CD14-positive monocyte (primary cell): ENCODE results near the gene SH3RF3. TPM values are rescaled to one million over a fixed set of nuclear protein-coding genes. Genes with fewer than 3 reads are reported as not detected.

Source experiments
- DNase-seq, 3 donors: peaks; one replicate each; pipeline ENCODE4 v3.0.0-alpha.2; 2011 to 2022
- H2AFZ ChIP-seq: 2 replicates; pipeline ENCODE4 v1.6.0; 2012; ENCODE audit warnings: mild to moderate bottlenecking, low read depth, low read length, inconsistent platforms; ENCODE audit not compliant: insufficient read depth, poor library complexity, severe bottlenecking
- H3K27ac ChIP-seq, 2 donors: 1 replicate in 1 of 2; 2 replicates in 1 of 2; pipeline ENCODE4 v1.5.1; 2012 to 2013; ENCODE audit warnings: low read length in 2 of 2, control low read depth in 1 of 2, inconsistent platforms in 1 of 2, low read depth in 1 of 2, mild to moderate bottlenecking in 1 of 2
- H3K27me3 ChIP-seq, 2 donors: one replicate each; pipeline versions ENCODE4 v1.6.0 to v1.6.1; 2011 to 2013; ENCODE audit warnings: low read length in 2 of 2; ENCODE audit not compliant: control insufficient read depth in 2 of 2, insufficient read depth in 2 of 2
- H3K36me3 ChIP-seq, 2 donors: replicated peaks in 1 of 2; 1 replicate in 1 of 2; 2 replicates in 1 of 2; pipeline versions ENCODE4 v1.5.1 to v1.6.1; 2012 to 2013; ENCODE audit warnings: low read length in 2 of 2, control low read depth in 1 of 2, inconsistent platforms in 1 of 2, mild to moderate bottlenecking in 1 of 2; ENCODE audit not compliant: insufficient read depth in 2 of 2, control insufficient read depth in 1 of 2
- H3K4me1 ChIP-seq, 2 donors: 1 replicate in 1 of 2; 2 replicates in 1 of 2; pipeline versions ENCODE4 v1.5.1 to v1.6.1; 2012 to 2013; ENCODE audit warnings: low read length in 2 of 2, control low read depth in 1 of 2, inconsistent platforms in 1 of 2, mild to moderate bottlenecking in 1 of 2, moderate library complexity in 1 of 2; ENCODE audit not compliant: insufficient read depth in 2 of 2, control insufficient read depth in 1 of 2
- H3K4me2 ChIP-seq: replicated peaks from 2 replicates; pipeline ENCODE3; 2012; ENCODE audit warnings: low read length, moderate library complexity, mild to moderate bottlenecking; ENCODE audit not compliant: poor library complexity, severe bottlenecking; ENCODE audit errors: extremely low read depth
- H3K4me3 ChIP-seq, 3 experiments: fragments of 200-600 bp in 1 of 3; sonication (generic) in 1 of 3; replicated peaks in 1 of 3; 1 replicate in 2 of 3; 2 replicates in 1 of 3; pipeline ENCODE4 v1.5.1; 2011 to 2013; ENCODE audit warnings: low read length in 3 of 3, mild to moderate bottlenecking in 3 of 3, control low read depth in 2 of 3, low read depth in 2 of 3, inconsistent platforms in 1 of 3, moderate library complexity in 1 of 3
- H3K79me2 ChIP-seq: 2 replicates; pipeline ENCODE4 v1.6.0; 2012; ENCODE audit warnings: mild to moderate bottlenecking, control low read depth, inconsistent platforms, low read length, moderate library complexity; ENCODE audit not compliant: insufficient read depth
- H3K9ac ChIP-seq: 2 replicates; pipeline ENCODE4 v1.6.0; 2017; ENCODE audit warnings: low read length, mild to moderate bottlenecking; ENCODE audit not compliant: insufficient read depth, poor library complexity, severe bottlenecking
- H3K9me3 ChIP-seq, 2 donors: replicated peaks in 1 of 2; 1 replicate in 1 of 2; 2 replicates in 1 of 2; pipeline versions ENCODE4 v1.5.1 to v1.6.1; 2012 to 2013; ENCODE audit warnings: low read length in 2 of 2, control low read depth in 1 of 2; ENCODE audit not compliant: control insufficient read depth in 1 of 2, insufficient read depth in 1 of 2
- H4K20me1 ChIP-seq: 2 replicates; pipeline ENCODE4 v1.6.0; 2012; ENCODE audit warnings: mild to moderate bottlenecking, low read length, control low read depth, moderate library complexity; ENCODE audit not compliant: insufficient read depth
- H3K27ac Mint-ChIP-seq, 7 donors: one replicate each; pipeline ENCODE4 v1.8.0; 2020; ENCODE audit warnings: mild to moderate bottlenecking in 7 of 7, mixed read lengths in 7 of 7, moderate library complexity in 6 of 7, inconsistent platforms in 2 of 7
- H3K27me3 Mint-ChIP-seq, 3 donors: one replicate each; pipeline ENCODE4 v1.8.0; 2021 to 2022; ENCODE audit warnings: low read depth in 3 of 3, mild to moderate bottlenecking in 3 of 3, mixed read lengths in 3 of 3, moderate library complexity in 3 of 3, inconsistent platforms in 1 of 3
- H3K36me3 Mint-ChIP-seq, 2 donors: one replicate each; pipeline ENCODE4 v1.8.0; 2020; ENCODE audit warnings: mixed read lengths in 2 of 2, inconsistent platforms in 1 of 2, mild to moderate bottlenecking in 1 of 2
- H3K4me1 Mint-ChIP-seq: one replicate; pipeline ENCODE4 v1.8.0; 2020; ENCODE audit warnings: mild to moderate bottlenecking, mixed read lengths
- H3K4me3 Mint-ChIP-seq, 2 donors: one replicate each; pipeline ENCODE4 v1.8.0; 2020; ENCODE audit warnings: mild to moderate bottlenecking in 2 of 2, mixed read lengths in 2 of 2, moderate library complexity in 1 of 2
- H3K9me3 Mint-ChIP-seq, 7 donors: one replicate each; pipeline ENCODE4 v1.8.0; 2020 to 2022; ENCODE audit warnings: mixed read lengths in 7 of 7, mild to moderate bottlenecking in 6 of 7, moderate library complexity in 6 of 7, inconsistent platforms in 2 of 7
- WGBS: methylation state at CpG from one replicate; pipeline ENCODE4 v1.1.5; 2013; ENCODE audit warnings: missing lambda C conversion rate; ENCODE audit not compliant: insufficient coverage; 5-methylcytosine and 5-hydroxymethylcytosine counted together
- intact Hi-C, 2 donors: fragments of 100-400 bp; cut with micrococcal nuclease; formaldehyde crosslinking; loops; one replicate each; pipeline versions ENCODE4 v1.15.0 to v1.15.1; 2023
- polyA plus RNA-seq, 3 donors: library from polyadenylated mRNA; depleted of rRNA in 1 of 3; unstranded in 2 of 3; stranded (reverse) in 1 of 3; fragments of 300-500 nt in 2 of 3; fragments of >200 nt in 1 of 3; fragmentation: Illumina TruSeq in 2 of 3; gene quantifications; 1 replicate in 2 of 3; 2 replicates in 1 of 3; pipeline ENCODE4 v1.2.3, GENCODE V29; 2012 to 2021
- TF ChIP-seq, protein P1 (sequence below): fragments of 200-600 bp; IDR thresholded peaks from one replicate; pipeline ENCODE4 v1.8.0; 2022; ENCODE audit warnings: antibody characterized with exemption, mild to moderate bottlenecking

The SH3RF3 gene
- polyA plus RNA-seq, 3 donors = 0.25 to 0.75 (median 0.34) TPM

- WGBS = 88% methylated on average over 13 of the region's 21 CpGs
- no peaks in the 10 kb centered on the region for H3K36me3 Mint-ChIP-seq
Observed at GRCh38 chr2:109201465-109202327, 72.7 kb downstream of the SH3RF3 start.

DNA sequence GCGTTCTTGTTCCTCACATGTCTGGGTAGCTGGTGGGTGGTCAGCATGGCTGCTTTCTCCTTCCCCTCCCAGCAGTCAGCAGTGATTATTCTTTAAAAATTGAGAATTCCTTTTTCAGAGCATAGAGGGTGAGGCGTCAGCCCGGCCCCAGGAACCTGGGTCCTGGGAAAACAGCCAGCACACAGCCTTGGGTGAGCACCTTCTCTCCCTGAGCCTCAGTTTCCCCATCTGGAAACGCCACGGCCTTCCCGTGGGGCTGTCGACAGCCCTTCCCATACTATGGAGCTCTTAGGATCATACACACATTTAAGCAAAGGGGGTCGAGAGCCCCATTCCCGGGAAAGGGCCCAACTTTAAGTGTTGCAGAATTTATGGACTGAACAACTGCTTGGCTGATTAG is 73.5 kb downstream of the SH3RF3 start:
- no peak overlapping the region for H2AFZ ChIP-seq
- Mint-ChIP-seq H3K27ac (peak overlapping the region in 3 of 7 donors; percentile 12 to 47 (median 42)), H3K4me1 (peaks cover 6% of the 10 kb centered on the region), H3K27me3 (peaks cover 2 to 8% (median 4%) of the 10 kb centered on the region in 3 donors), H3K9me3 (peaks cover 0 to 2% (median 0%) of the 10 kb centered on the region in 7 donors), H3K36me3 (no peaks in the 10 kb centered on the region), H3K4me3 (no peak overlapping the region)
- H3K4me3 ChIP-seq = no peak overlapping the region
- no peak overlapping the region for H3K27ac ChIP-seq
- intact Hi-C loops = loop anchor here in 1 of 2 donors (10.0 kb wide), 1 partner anchor 52 kb away; no protein-coding TSS in a partner anchor
- H3K4me1 ChIP-seq = no peaks in the 10 kb centered on the region
- H3K36me3 ChIP-seq = no peaks in the 10 kb centered on the region
- TF ChIP-seq, protein P1, sequence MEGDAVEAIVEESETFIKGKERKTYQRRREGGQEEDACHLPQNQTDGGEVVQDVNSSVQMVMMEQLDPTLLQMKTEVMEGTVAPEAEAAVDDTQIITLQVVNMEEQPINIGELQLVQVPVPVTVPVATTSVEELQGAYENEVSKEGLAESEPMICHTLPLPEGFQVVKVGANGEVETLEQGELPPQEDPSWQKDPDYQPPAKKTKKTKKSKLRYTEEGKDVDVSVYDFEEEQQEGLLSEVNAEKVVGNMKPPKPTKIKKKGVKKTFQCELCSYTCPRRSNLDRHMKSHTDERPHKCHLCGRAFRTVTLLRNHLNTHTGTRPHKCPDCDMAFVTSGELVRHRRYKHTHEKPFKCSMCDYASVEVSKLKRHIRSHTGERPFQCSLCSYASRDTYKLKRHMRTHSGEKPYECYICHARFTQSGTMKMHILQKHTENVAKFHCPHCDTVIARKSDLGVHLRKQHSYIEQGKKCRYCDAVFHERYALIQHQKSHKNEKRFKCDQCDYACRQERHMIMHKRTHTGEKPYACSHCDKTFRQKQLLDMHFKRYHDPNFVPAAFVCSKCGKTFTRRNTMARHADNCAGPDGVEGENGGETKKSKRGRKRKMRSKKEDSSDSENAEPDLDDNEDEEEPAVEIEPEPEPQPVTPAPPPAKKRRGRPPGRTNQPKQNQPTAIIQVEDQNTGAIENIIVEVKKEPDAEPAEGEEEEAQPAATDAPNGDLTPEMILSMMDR = no peak
- 98% methylated on average over 6 of the region's 9 CpGs for WGBS
- no peak for DNase-seq
- no peaks in the 10 kb centered on the region for H3K27me3 ChIP-seq
- H3K9me3 ChIP-seq = no peaks in the 10 kb centered on the region
- no peak overlapping the region for H3K9ac ChIP-seq
- H4K20me1 ChIP-seq = no peaks in the 10 kb centered on the region
- no peaks in the 10 kb centered on the region for H3K79me2 ChIP-seq
- H3K4me2 ChIP-seq = no peak overlapping the region

More at GRCh38 chr2:109201465-109202327, 72.7 kb downstream of the SH3RF3 start:
- H3K4me3 Mint-ChIP-seq = no peak overlapping the region
- DNase-seq = no peak
- H3K4me1 Mint-ChIP-seq = peaks cover under 1% of the 10 kb centered on the region
- peak overlapping the region in 2 of 7 donors; percentile 9 to 58 for H3K27ac Mint-ChIP-seq
- Histone ChIP-seq H3K36me3 (no peaks in the 10 kb centered on the region), H3K4me3 (no peak overlapping the region), H3K27ac (no peak overlapping the region), H3K4me1 (no peaks in the 10 kb centered on the region), H3K4me2 (no peak overlapping the region), H4K20me1 (no peaks in the 10 kb centered on the region), H2AFZ (no peak overlapping the region), H3K27me3 (no peaks in the 10 kb centered on the region), H3K9ac (no peak overlapping the region), H3K9me3 (no peaks in the 10 kb centered on the region), H3K79me2 (no peaks in the 10 kb centered on the region)
- peaks cover 4% of the 10 kb centered on the region in 3 donors for H3K27me3 Mint-ChIP-seq
- intact Hi-C loops = loop anchor here in 1 of 2 donors (10.0 kb wide), 1 partner anchor 53 kb away; no protein-coding TSS in a partner anchor
- TF ChIP-seq, protein P1 = no peak
- peaks cover 0 to 2% (median 0%) of the 10 kb centered on the region in 7 donors for H3K9me3 Mint-ChIP-seq
